K562 (cell line): ENCODE data around the gene SNX27. TPM values are rescaled to one million over a fixed set of nuclear protein-coding genes. Genes with fewer than 3 reads are reported as not detected.

Experiments used
- ATAC-seq: fragments of 200-7000 bp; cut with Tn5 transposase; 3 replicates; pipeline ENCODE4 v1.9.1; 2020; ENCODE audit warnings: moderate library complexity
- BruUV-seq: library from RNA; stranded (reverse); fragments of 400-500 nt; replicated peaks from 2 replicates; lab custom pipeline; 2021; lab: Mats Ljungman, UMichigan
- CTCF ChIA-PET: fragments of 300-600 bp; formaldehyde crosslinking; extraction: SDS; loops from one replicate; lab custom pipeline; 2021; ENCODE audit warnings: low intra/inter-chr PET ratio; lab: Yijun Ruan, JAX
- POLR2A ChIA-PET: fragments of 300-600, 350-650 bp; sonication (Branson Sonifier 250); formaldehyde crosslinking; extraction: SDS; loops from one replicate; lab custom pipeline; 2021; ENCODE audit warnings: antibody characterized with exemption, inconsistent platforms; lab: Yijun Ruan, JAX
- DNase-seq, 4 experiments: peaks; one replicate each; pipeline versions ENCODE4 v3.0.0 to v3.0.0-alpha.2; 2011 to 2018; ENCODE audit warnings: low spot score in 3 of 4, mixed read lengths in 3 of 4; ENCODE audit errors: extremely low read depth in 1 of 4
- FAIRE-seq: peaks from 2 replicates; lab custom pipeline; 2011; peaks lifted over from hg19 to GRCh38; lab: Jason Lieb, UNC
- H2AFZ ChIP-seq: 2 replicates; pipeline ENCODE4 v1.6.0; 2011; ENCODE audit warnings: low read depth, low read length, control low read depth, inconsistent platforms
- H3K27ac ChIP-seq: fragments of 200-600 bp; 3 replicates; pipeline ENCODE4 v1.8.0; 2011; ENCODE audit warnings: low read depth, mild to moderate bottlenecking, control low read depth, inconsistent platforms, low read length, moderate library complexity, mixed read lengths; ENCODE audit errors: extremely low read depth
- H3K27me3 ChIP-seq, 2 experiments: fragments of 300-600 bp in 1 of 2; 2 replicates in 1 of 2; 3 replicates in 1 of 2; pipeline versions ENCODE4 v1.6.0 to v1.8.0; 2011; ENCODE audit warnings: inconsistent platforms in 2 of 2, low read length in 2 of 2, mild to moderate bottlenecking in 1 of 2, mixed read lengths in 1 of 2, moderate library complexity in 1 of 2; ENCODE audit not compliant: control insufficient read depth in 2 of 2, insufficient read depth in 2 of 2
- H3K36me3 ChIP-seq: fragments of 300-600 bp; 3 replicates; pipeline ENCODE4 v1.8.0; 2011; ENCODE audit warnings: mild to moderate bottlenecking, low read length, inconsistent platforms; ENCODE audit not compliant: control insufficient read depth, insufficient read depth
- H3K4me1 ChIP-seq, 2 experiments: fragments of 200-600 bp in 1 of 2; replicated peaks in 1 of 2; 2 replicates in 1 of 2; 3 replicates in 1 of 2; pipeline versions ENCODE4 v1.5.1 to v1.8.0; 2011; ENCODE audit warnings: inconsistent platforms in 2 of 2, low read length in 2 of 2, mild to moderate bottlenecking in 1 of 2, mixed read lengths in 1 of 2, moderate library complexity in 1 of 2; ENCODE audit not compliant: control insufficient read depth in 2 of 2, insufficient read depth in 2 of 2
- H3K4me2 ChIP-seq: 2 replicates; pipeline ENCODE4 v1.6.1; 2011; ENCODE audit warnings: low read length, control low read depth, inconsistent platforms, mixed read lengths; ENCODE audit not compliant: insufficient read depth
- H3K4me3 ChIP-seq: fragments of 200-600 bp; sonication (generic), shearing (Covaris generic); 2 replicates; pipeline ENCODE4 v1.5.1; 2016; ENCODE audit warnings: control low read depth, inconsistent platforms
- H3K79me2 ChIP-seq: fragments of 200-600 bp; 3 replicates; pipeline ENCODE4 v1.8.0; 2011; ENCODE audit warnings: low read length, inconsistent platforms; ENCODE audit not compliant: control insufficient read depth, insufficient read depth
- H3K9ac ChIP-seq, 2 experiments: 2 replicates each; pipeline versions ENCODE4 v1.6.0 to v1.6.1; 2011; ENCODE audit warnings: low read depth in 2 of 2, low read length in 2 of 2, control low read depth in 1 of 2, inconsistent platforms in 1 of 2, mild to moderate bottlenecking in 1 of 2, mixed read lengths in 1 of 2; ENCODE audit not compliant: insufficient read depth in 1 of 2
- H3K9me1 ChIP-seq: one replicate; pipeline ENCODE4 v1.6.0; 2011; ENCODE audit warnings: inconsistent platforms, mild to moderate bottlenecking, low read length, moderate library complexity; ENCODE audit not compliant: control insufficient read depth, insufficient read depth
- H3K9me3 ChIP-seq: replicated peaks from 2 replicates; pipeline ENCODE4 v1.5.1; 2011; ENCODE audit warnings: low read depth, low read length, inconsistent platforms; ENCODE audit not compliant: control insufficient read depth, insufficient read depth
- H4K20me1 ChIP-seq: replicated peaks from 2 replicates; pipeline ENCODE4 v1.6.1; 2011; ENCODE audit warnings: low read length, inconsistent platforms, mixed read lengths; ENCODE audit not compliant: control insufficient read depth, insufficient read depth
- CBFA2T2 ChIP-seq: fragments of 450-650 bp; conservative IDR thresholded peaks from 2 replicates; pipeline ENCODE4 v1.6.1; 2017; ENCODE audit warnings: mild to moderate bottlenecking
- REST ChIP-seq, 2 experiments: fragments of 450-650 bp; formaldehyde crosslinking in 1 of 2; IDR thresholded peaks; 2 replicates each; pipeline versions ENCODE4 v1.4.0 to v1.6.1; 2014 to 2020; ENCODE audit warnings: mild to moderate bottlenecking in 2 of 2, borderline replicate concordance in 1 of 2, low read depth in 1 of 2
- RNF219 ChIP-seq: fragments of 250-450 bp; sonication (Bioruptor Pico); IDR thresholded peaks from 2 replicates; pipeline ENCODE4 v1.5.0; 2022; ENCODE audit warnings: mild to moderate bottlenecking
- ZC3H4 ChIP-seq: sonication (generic); formaldehyde crosslinking; IDR thresholded peaks from 2 replicates; pipeline ENCODE4 v1.9.0; 2021; ENCODE audit warnings: missing genetic modification reagents, borderline replicate concordance
- WGBS: fragments of 100-300 bp; shearing (Covaris generic); methylation state at CpG from one replicate; pipeline ENCODE4 v1.1.6; 2016; ENCODE audit warnings: low coverage, mixed read lengths; ENCODE audit not compliant: insufficient coverage; ENCODE audit errors: missing lambda C conversion rate; 5-methylcytosine and 5-hydroxymethylcytosine counted together
- in situ Hi-C: fragments of 300-500 bp; cut with MboI; formaldehyde crosslinking; loops from 4 replicates; pipeline ENCODE4 v1.15.0; 2018; ENCODE audit warnings: inconsistent platforms, mixed read lengths
- intact Hi-C: fragments of 100-400 bp; cut with micrococcal nuclease; formaldehyde crosslinking; loops from 2 replicates; pipeline ENCODE4 v1.14.2; 2022
- polyA plus RNA-seq, 8 experiments: library from polyadenylated mRNA; depleted of rRNA in 4 of 8; stranded (reverse) in 5 of 8; unstranded in 3 of 8; fragments of >200 nt; fragmentation: Nextera tagmentation in 2 of 8; fragmentation: Illumina TruSeq in 1 of 8; extraction: Ambion mirVana in 2 of 8; extraction: Trizol in 1 of 8; gene quantifications; 2 replicates each; pipeline versions ENCODE4 v1.2.1 to v1.2.3, GENCODE V29; 2011 to 2014; ENCODE audit warnings: inconsistent platforms in 1 of 8, missing spikeins in 1 of 8
- total RNA-seq, 7 experiments: library from RNA; depleted of rRNA in 6 of 7; stranded (reverse); fragments of >200 nt in 6 of 7; fragmentation: Illumina TruSeq in 2 of 7; extraction: Trizol in 2 of 7; gene quantifications; 2 replicates each; pipeline versions ENCODE4 v1.2.1 to v1.2.3, GENCODE V29; 2011 to 2021; ENCODE audit warnings: low replicate concordance in 1 of 7

Gene SNX27
- total and polyA plus RNA-seq, 9 of the 15 experiments (the other 6 are each of a cell fraction or from before 2014, with no cell fraction given) = 4.5 to 18.7 (median 10.1) TPM

GRCh38 chr1:151613282-151613780 is 1.5 kb downstream of the SNX27 start (continued):
- TF ChIP-seq CBFA2T2 = peak; percentile 47

GRCh38 chr1:151615711-151616504 is 4.1 kb downstream of the SNX27 start:
- Histone ChIP-seq H2AFZ (no peak overlapping the region), H3K4me3 (no peak overlapping the region), H3K27me3 (no peaks in the 10 kb centered on the region), H3K27ac (no peak overlapping the region), H3K4me2 (no peak overlapping the region), H3K36me3 (peaks cover 5% of the 10 kb centered on the region; the same call in 1 of the 3 replicates), H4K20me1 (peaks cover 7% of the 10 kb centered on the region; the same call in 1 of the 2 replicates), H3K9me1 (no peaks in the 10 kb centered on the region), H3K9me3 (no peaks in the 10 kb centered on the region), H3K4me1 (peaks cover 16 to 18% of the 10 kb centered on the region in 2 experiments; a peak in 4 of 5 replicates), H3K9ac (no peak overlapping the region), H3K79me2 (peaks cover 25% of the 10 kb centered on the region)
- DNase-seq (no peak), FAIRE-seq (no peak), ATAC-seq (no peak)
- no TSS peak for BruUV-seq
- ChIA-PET CTCF (no interaction called here), POLR2A (no interaction called here)
- in situ Hi-C loops (no loop called here), intact Hi-C loops (no loop called here)
- TF ChIP-seq ZC3H4 (CRISPR knock-in tag) = no peak
- no peak for TF ChIP-seq RNF219
- peak; percentile 23; the same call in 1 of the 2 replicates for TF ChIP-seq REST (IDR thresholded peaks at IDR 0.05; ENCODE audit: borderline replicate concordance)
- TF ChIP-seq REST (CRISPR knock-in tag; IDR thresholded peaks at IDR 0.05; ENCODE audit: low read depth) = no peak
- WGBS = 66% methylated on average over 4 of the region's 4 CpGs
